ENCODE results near the gene HSPBP1.
A peak's percentile ranks its signal among the peaks of the same experiment; 100 is the strongest.

HSPBP1 gene

GRCh38 chr19:55255618-55256423 lies 24.1 kb downstream of the HSPBP1 start:
- peaks cover 74% of the 10 kb centered on the region for H3K4me1 ChIP-seq (ENCODE audit: insufficient read depth, low read length, severe bottlenecking)
- peaks cover 68% of the 10 kb centered on the region for H3K79me2 ChIP-seq (ENCODE audit: insufficient read depth, low read length)
- H3K9me2 ChIP-seq (ENCODE audit: low read depth, low read length): no peaks in the 10 kb centered on the region
- H3K9ac ChIP-seq (ENCODE audit: low read length): peak overlapping the region; percentile 95
- peaks cover 47% of the 10 kb centered on the region; the same call in 1 of the 2 replicates for H3K36me3 ChIP-seq (ENCODE audit: insufficient read depth, low read length)
- peak overlapping the region; percentile 94 for H3K4me3 ChIP-seq (ENCODE audit: low read depth, low read length, poor library complexity, severe bottlenecking)
- peak overlapping the region; percentile 100 for H3K27ac ChIP-seq (ENCODE audit: low read depth, low read length, poor library complexity, severe bottlenecking)
- H3K4me2 ChIP-seq (ENCODE audit: low read length): peak overlapping the region; percentile 96
- H3F3A ChIP-seq (ENCODE audit: insufficient read depth, low read length): peaks cover 7% of the 10 kb centered on the region; the same call in 1 of the 2 replicates
- no peaks in the 10 kb centered on the region for H3K27me3 ChIP-seq (ENCODE audit: insufficient read depth, low read length)
- H4K20me1 ChIP-seq (ENCODE audit: insufficient read depth, low read length): no peaks in the 10 kb centered on the region
- TF ChIP-seq EZH2 (IDR thresholded peaks at IDR 0.05; ENCODE audit: borderline replicate concordance, low read length) (no peak), CTCF (IDR thresholded peaks at IDR 0.05; ENCODE audit: low read length) (no peak)
- no peak overlapping the region for H2AFZ ChIP-seq (ENCODE audit: low read length)
- H3K9me3 ChIP-seq (ENCODE audit: low read length): no peaks in the 10 kb centered on the region

GRCh38 chr19:55254625-55254977 lies 25.3 kb downstream of the HSPBP1 start:
- Histone ChIP-seq H4K20me1 (ENCODE audit: insufficient read depth, low read length) (no peaks in the 10 kb centered on the region), H3K27me3 (ENCODE audit: insufficient read depth, low read length) (no peaks in the 10 kb centered on the region), H3K4me1 (ENCODE audit: insufficient read depth, low read length, severe bottlenecking) (peaks cover 71% of the 10 kb centered on the region), H3K9me3 (ENCODE audit: low read length) (no peaks in the 10 kb centered on the region), H3K4me3 (ENCODE audit: low read depth, low read length, poor library complexity, severe bottlenecking) (peak overlapping the region; percentile 94), H3K36me3 (ENCODE audit: insufficient read depth, low read length) (peaks cover 59% of the 10 kb centered on the region; the same call in 1 of the 2 replicates), H3K9me2 (ENCODE audit: low read depth, low read length) (no peaks in the 10 kb centered on the region), H3K27ac (ENCODE audit: low read depth, low read length, poor library complexity, severe bottlenecking) (peak overlapping the region; percentile 100), H3F3A (ENCODE audit: insufficient read depth, low read length) (peaks cover 7% of the 10 kb centered on the region; the same call in 1 of the 2 replicates), H3K79me2 (ENCODE audit: insufficient read depth, low read length) (peaks cover 80% of the 10 kb centered on the region), H3K9ac (ENCODE audit: low read length) (peak overlapping the region; percentile 95), H2AFZ (ENCODE audit: low read length) (no peak overlapping the region), H3K4me2 (ENCODE audit: low read length) (peak overlapping the region; percentile 96)
- TF ChIP-seq CTCF (IDR thresholded peaks at IDR 0.05; ENCODE audit: low read length): no peak
- TF ChIP-seq EZH2 (IDR thresholded peaks at IDR 0.05; ENCODE audit: borderline replicate concordance, low read length): no peak

GRCh38 chr19:55253842-55254624 lies 25.9 kb downstream of the HSPBP1 start:
- H3F3A ChIP-seq (ENCODE audit: insufficient read depth, low read length): peaks cover 7% of the 10 kb centered on the region; the same call in 1 of the 2 replicates
- TF ChIP-seq CTCF (IDR thresholded peaks at IDR 0.05; ENCODE audit: low read length) (no peak), EZH2 (IDR thresholded peaks at IDR 0.05; ENCODE audit: borderline replicate concordance, low read length) (no peak)
- peaks cover 64% of the 10 kb centered on the region; the same call in 1 of the 2 replicates for H3K36me3 ChIP-seq (ENCODE audit: insufficient read depth, low read length)
- no peaks in the 10 kb centered on the region for H4K20me1 ChIP-seq (ENCODE audit: insufficient read depth, low read length)
- H3K4me2 ChIP-seq (ENCODE audit: low read length): peak overlapping the region; percentile 96
- no peaks in the 10 kb centered on the region for H3K27me3 ChIP-seq (ENCODE audit: insufficient read depth, low read length)
- H2AFZ ChIP-seq (ENCODE audit: low read length): no peak overlapping the region
- H3K4me3 ChIP-seq (ENCODE audit: low read depth, low read length, poor library complexity, severe bottlenecking): peak overlapping the region; percentile 94
- peaks cover 86% of the 10 kb centered on the region for H3K79me2 ChIP-seq (ENCODE audit: insufficient read depth, low read length)
- peaks cover 69% of the 10 kb centered on the region for H3K4me1 ChIP-seq (ENCODE audit: insufficient read depth, low read length, severe bottlenecking)
- peak overlapping the region; percentile 95 for H3K9ac ChIP-seq (ENCODE audit: low read length)
- H3K27ac ChIP-seq (ENCODE audit: low read depth, low read length, poor library complexity, severe bottlenecking): peak overlapping the region; percentile 100
- no peaks in the 10 kb centered on the region for H3K9me3 ChIP-seq (ENCODE audit: low read length)
- H3K9me2 ChIP-seq (ENCODE audit: low read depth, low read length): no peaks in the 10 kb centered on the region
